H1 (cell line): Measurements from ENCODE around the gene TRABD. TPM values are rescaled to one million over a fixed set of nuclear protein-coding genes. Genes with fewer than 3 reads are reported as not detected.

Source experiments
- CEBPB ChIP-seq: IDR thresholded peaks from 2 replicates; pipeline ENCODE4 v1.6.1; 2012; ENCODE audit warnings: low read depth, low read length
- HDAC6 ChIP-seq: IDR thresholded peaks from one replicate; pipeline ENCODE4 v1.7.1; 2012; ENCODE audit warnings: low read depth, mild to moderate bottlenecking, inconsistent platforms, low read length, moderate library complexity
- NRF1 ChIP-seq: IDR thresholded peaks from 2 replicates; pipeline ENCODE4 v1.6.1; 2011; ENCODE audit warnings: mild to moderate bottlenecking, low read depth, low read length, improper control_type of control experiment
- POU5F1 ChIP-seq: IDR thresholded peaks from 2 replicates; pipeline ENCODE4 v1.6.1; 2011; ENCODE audit warnings: low read depth, mild to moderate bottlenecking, low read length, moderate library complexity
- RBBP5 ChIP-seq: IDR thresholded peaks from 2 replicates; pipeline ENCODE4 v1.7.1; 2012; ENCODE audit warnings: low read depth, mild to moderate bottlenecking, inconsistent platforms, low read length, moderate library complexity, borderline replicate concordance
- RFX5 ChIP-seq: IDR thresholded peaks from 2 replicates; pipeline ENCODE4 v1.6.1; 2011; ENCODE audit warnings: low read depth, low read length, improper control_type of control experiment, borderline replicate concordance
- RXRA ChIP-seq: IDR thresholded peaks from 2 replicates; pipeline ENCODE4 v1.6.1; 2011; ENCODE audit warnings: low read depth, mild to moderate bottlenecking, low read length, moderate library complexity; ENCODE audit not compliant: insufficient read depth
- SP2 ChIP-seq: IDR thresholded peaks from 2 replicates; pipeline ENCODE4 v1.6.1; 2012; ENCODE audit warnings: mild to moderate bottlenecking, low read length, inconsistent platforms
- TCF12 ChIP-seq: IDR thresholded peaks from 2 replicates; pipeline ENCODE4 v1.6.1; 2011; ENCODE audit warnings: low read depth, mild to moderate bottlenecking, low read length
- polyA plus RNA-seq, 7 experiments: library from polyadenylated mRNA; depleted of rRNA in 3 of 7; stranded (reverse) in 5 of 7; unstranded in 2 of 7; fragments of >200 nt in 5 of 7; fragments of 200-250 nt in 2 of 7; gene quantifications; 1 replicate in 5 of 7; 2 replicates in 1 of 7; 4 replicates in 1 of 7; pipeline versions ENCODE4 v1.2.1 to v1.2.3, GENCODE V29; 2011 to 2013; ENCODE audit warnings: missing spikeins in 2 of 7, mixed read lengths in 2 of 7
- total RNA-seq: library from RNA; stranded (reverse); fragmentation: NEBNext Ultra II Directional; extraction: Animal tissue kit (Norgen Biotek cat#: 25700); gene quantifications from 2 replicates; pipeline ENCODE4 v1.2.1, GENCODE V29; 2021
- TF ChIP-seq, protein P1 (sequence below): fragments of 300-600 bp; sonication (generic); IDR thresholded peaks from 2 replicates; pipeline ENCODE4 v1.7.1; 2012; ENCODE audit warnings: low read length, moderate library complexity, mild to moderate bottlenecking, inconsistent platforms; ENCODE audit not compliant: insufficient replicate concordance

TRABD gene
- total and polyA plus RNA-seq, 2 of the 8 experiments (the other 6 are each of a cell fraction or from before 2014, with no cell fraction given): 44.2 to 57.5 TPM

DNA sequence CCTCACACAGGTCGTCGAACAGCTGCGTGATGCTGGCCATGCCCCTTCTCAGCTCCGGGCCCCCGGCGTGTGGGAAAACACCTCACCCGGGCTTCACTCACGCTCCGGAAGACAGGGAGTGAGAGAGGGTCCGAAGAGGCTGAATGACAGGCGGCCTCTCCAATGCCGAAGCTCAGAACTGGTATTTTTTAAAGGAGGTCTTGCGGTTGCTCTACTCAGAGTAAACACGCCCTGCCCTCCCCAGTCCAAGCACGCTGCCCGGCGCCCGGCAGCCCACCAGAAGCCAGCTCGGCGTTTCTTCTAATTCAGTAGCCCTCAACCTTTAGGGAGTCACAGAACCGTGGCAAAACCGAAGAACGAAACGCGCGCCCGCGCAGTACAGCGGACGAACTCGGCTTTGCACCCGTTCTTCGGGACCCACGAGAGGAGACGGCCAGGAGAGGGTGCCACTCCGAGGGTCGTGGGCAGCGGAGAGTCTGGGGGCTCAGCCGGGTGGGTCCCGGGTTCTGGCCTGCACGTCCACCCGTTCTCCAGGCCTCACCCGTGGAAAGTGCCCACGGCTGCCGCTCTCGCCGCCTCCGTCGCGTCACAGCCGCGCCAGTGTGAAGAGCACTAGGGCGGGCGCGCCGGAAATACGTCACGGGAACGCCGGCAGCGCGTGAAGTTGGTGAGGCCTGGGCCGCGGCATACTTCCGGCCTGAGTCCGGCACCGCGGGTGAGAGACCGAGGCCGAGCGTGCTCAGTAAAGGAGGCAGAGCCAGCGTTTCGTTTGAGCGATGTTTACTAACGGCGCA is 58.9 kb downstream of the TRABD start, which contains the start of gene TUBGCP6 (continued):
- TF ChIP-seq, protein P1, sequence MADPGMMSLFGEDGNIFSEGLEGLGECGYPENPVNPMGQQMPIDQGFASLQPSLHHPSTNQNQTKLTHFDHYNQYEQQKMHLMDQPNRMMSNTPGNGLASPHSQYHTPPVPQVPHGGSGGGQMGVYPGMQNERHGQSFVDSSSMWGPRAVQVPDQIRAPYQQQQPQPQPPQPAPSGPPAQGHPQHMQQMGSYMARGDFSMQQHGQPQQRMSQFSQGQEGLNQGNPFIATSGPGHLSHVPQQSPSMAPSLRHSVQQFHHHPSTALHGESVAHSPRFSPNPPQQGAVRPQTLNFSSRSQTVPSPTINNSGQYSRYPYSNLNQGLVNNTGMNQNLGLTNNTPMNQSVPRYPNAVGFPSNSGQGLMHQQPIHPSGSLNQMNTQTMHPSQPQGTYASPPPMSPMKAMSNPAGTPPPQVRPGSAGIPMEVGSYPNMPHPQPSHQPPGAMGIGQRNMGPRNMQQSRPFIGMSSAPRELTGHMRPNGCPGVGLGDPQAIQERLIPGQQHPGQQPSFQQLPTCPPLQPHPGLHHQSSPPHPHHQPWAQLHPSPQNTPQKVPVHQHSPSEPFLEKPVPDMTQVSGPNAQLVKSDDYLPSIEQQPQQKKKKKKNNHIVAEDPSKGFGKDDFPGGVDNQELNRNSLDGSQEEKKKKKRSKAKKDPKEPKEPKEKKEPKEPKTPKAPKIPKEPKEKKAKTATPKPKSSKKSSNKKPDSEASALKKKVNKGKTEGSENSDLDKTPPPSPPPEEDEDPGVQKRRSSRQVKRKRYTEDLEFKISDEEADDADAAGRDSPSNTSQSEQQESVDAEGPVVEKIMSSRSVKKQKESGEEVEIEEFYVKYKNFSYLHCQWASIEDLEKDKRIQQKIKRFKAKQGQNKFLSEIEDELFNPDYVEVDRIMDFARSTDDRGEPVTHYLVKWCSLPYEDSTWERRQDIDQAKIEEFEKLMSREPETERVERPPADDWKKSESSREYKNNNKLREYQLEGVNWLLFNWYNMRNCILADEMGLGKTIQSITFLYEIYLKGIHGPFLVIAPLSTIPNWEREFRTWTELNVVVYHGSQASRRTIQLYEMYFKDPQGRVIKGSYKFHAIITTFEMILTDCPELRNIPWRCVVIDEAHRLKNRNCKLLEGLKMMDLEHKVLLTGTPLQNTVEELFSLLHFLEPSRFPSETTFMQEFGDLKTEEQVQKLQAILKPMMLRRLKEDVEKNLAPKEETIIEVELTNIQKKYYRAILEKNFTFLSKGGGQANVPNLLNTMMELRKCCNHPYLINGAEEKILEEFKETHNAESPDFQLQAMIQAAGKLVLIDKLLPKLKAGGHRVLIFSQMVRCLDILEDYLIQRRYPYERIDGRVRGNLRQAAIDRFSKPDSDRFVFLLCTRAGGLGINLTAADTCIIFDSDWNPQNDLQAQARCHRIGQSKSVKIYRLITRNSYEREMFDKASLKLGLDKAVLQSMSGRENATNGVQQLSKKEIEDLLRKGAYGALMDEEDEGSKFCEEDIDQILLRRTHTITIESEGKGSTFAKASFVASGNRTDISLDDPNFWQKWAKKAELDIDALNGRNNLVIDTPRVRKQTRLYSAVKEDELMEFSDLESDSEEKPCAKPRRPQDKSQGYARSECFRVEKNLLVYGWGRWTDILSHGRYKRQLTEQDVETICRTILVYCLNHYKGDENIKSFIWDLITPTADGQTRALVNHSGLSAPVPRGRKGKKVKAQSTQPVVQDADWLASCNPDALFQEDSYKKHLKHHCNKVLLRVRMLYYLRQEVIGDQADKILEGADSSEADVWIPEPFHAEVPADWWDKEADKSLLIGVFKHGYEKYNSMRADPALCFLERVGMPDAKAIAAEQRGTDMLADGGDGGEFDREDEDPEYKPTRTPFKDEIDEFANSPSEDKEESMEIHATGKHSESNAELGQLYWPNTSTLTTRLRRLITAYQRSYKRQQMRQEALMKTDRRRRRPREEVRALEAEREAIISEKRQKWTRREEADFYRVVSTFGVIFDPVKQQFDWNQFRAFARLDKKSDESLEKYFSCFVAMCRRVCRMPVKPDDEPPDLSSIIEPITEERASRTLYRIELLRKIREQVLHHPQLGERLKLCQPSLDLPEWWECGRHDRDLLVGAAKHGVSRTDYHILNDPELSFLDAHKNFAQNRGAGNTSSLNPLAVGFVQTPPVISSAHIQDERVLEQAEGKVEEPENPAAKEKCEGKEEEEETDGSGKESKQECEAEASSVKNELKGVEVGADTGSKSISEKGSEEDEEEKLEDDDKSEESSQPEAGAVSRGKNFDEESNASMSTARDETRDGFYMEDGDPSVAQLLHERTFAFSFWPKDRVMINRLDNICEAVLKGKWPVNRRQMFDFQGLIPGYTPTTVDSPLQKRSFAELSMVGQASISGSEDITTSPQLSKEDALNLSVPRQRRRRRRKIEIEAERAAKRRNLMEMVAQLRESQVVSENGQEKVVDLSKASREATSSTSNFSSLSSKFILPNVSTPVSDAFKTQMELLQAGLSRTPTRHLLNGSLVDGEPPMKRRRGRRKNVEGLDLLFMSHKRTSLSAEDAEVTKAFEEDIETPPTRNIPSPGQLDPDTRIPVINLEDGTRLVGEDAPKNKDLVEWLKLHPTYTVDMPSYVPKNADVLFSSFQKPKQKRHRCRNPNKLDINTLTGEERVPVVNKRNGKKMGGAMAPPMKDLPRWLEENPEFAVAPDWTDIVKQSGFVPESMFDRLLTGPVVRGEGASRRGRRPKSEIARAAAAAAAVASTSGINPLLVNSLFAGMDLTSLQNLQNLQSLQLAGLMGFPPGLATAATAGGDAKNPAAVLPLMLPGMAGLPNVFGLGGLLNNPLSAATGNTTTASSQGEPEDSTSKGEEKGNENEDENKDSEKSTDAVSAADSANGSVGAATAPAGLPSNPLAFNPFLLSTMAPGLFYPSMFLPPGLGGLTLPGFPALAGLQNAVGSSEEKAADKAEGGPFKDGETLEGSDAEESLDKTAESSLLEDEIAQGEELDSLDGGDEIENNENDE: no peak
- TF ChIP-seq SP2 (no peak), POU5F1 (no peak), CEBPB (no peak), TCF12 (no peak), RXRA (no peak), RFX5 (no peak), RBBP5 (peak; percentile 82), HDAC6 (no peak), NRF1 (no peak)
